Loucy (cell line): ENCODE data around the gene CHI3L2.

Experiments used
- EZH2phosphoT487 ChIP-seq: fragments of 200-600 bp; IDR thresholded peaks from 2 replicates; pipeline ENCODE4 v1.6.1; 2018; ENCODE audit warnings: antibody characterized with exemption, mild to moderate bottlenecking, moderate library complexity, borderline replicate concordance
- TF ChIP-seq, protein P1 (sequence below): fragments of 200-600 bp; sonication (generic); conservative IDR thresholded peaks from 2 replicates; pipeline ENCODE4 v1.5.1; 2014; ENCODE audit warnings: mild to moderate bottlenecking, antibody characterized with exemption, low read length

DNA sequence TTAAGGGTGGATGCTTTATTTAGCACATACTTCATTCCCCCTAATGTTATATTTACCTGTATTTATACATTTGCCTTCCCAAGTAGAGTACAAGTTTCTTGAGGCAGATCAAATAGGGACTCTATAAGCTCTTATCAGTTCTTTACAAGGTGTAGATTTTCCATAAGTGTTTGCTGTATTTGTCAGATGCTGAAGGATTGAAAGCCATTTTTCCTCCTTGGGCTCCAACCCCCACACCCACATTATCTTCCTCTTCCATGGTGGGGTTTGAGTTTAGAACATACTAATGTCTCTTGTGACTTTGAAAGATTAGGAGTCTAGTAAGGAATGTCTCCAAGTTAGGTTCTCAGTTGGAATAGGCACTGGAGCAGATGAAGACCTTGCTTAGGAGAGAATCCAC, 2.4 kb upstream of the CHI3L2 start:
- TF ChIP-seq, protein P1, sequence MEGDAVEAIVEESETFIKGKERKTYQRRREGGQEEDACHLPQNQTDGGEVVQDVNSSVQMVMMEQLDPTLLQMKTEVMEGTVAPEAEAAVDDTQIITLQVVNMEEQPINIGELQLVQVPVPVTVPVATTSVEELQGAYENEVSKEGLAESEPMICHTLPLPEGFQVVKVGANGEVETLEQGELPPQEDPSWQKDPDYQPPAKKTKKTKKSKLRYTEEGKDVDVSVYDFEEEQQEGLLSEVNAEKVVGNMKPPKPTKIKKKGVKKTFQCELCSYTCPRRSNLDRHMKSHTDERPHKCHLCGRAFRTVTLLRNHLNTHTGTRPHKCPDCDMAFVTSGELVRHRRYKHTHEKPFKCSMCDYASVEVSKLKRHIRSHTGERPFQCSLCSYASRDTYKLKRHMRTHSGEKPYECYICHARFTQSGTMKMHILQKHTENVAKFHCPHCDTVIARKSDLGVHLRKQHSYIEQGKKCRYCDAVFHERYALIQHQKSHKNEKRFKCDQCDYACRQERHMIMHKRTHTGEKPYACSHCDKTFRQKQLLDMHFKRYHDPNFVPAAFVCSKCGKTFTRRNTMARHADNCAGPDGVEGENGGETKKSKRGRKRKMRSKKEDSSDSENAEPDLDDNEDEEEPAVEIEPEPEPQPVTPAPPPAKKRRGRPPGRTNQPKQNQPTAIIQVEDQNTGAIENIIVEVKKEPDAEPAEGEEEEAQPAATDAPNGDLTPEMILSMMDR: no peak
- TF ChIP-seq EZH2phosphoT487: no peak
